OCI-LY3 (cell line): ENCODE measurements around the gene TMEM114.

ENCODE experiments used
- H2AFZ ChIP-seq: fragments of 200-600, 300-600 bp; shearing (Covaris generic); 2 replicates; pipeline ENCODE4 v1.6.0; 2014; ENCODE audit warnings: antibody characterized with exemption, low read depth, low read length
- H3K27ac ChIP-seq: fragments of 200-600, 300-600 bp; sonication (generic); 2 replicates; pipeline ENCODE4 v1.5.1; 2014; ENCODE audit warnings: mild to moderate bottlenecking, low read length, moderate library complexity, mixed read lengths
- H3K27me3 ChIP-seq: fragments of 200-600, 300-600 bp; sonication (generic); 2 replicates; pipeline ENCODE4 v1.6.1; 2014; ENCODE audit warnings: low read depth, low read length, mixed read lengths
- H3K36me3 ChIP-seq: fragments of 200-600, 300-600 bp; sonication (generic); replicated peaks from 2 replicates; pipeline ENCODE3; 2014; ENCODE audit warnings: low read depth, low read length, mixed read lengths
- H3K4me1 ChIP-seq: fragments of 300-600, 200-600 bp; sonication (generic); 2 replicates; pipeline ENCODE4 v1.6.1; 2014; ENCODE audit warnings: low read length, mixed read lengths
- H3K4me2 ChIP-seq: fragments of 200-600, 300-600 bp; sonication (generic); 2 replicates; pipeline ENCODE4 v1.6.1; 2014; ENCODE audit warnings: low read length, mixed read lengths
- H3K4me3 ChIP-seq: fragments of 300-600, 200-600 bp; sonication (generic); 2 replicates; pipeline ENCODE4 v1.5.1; 2014; ENCODE audit warnings: antibody characterized with exemption, mild to moderate bottlenecking, low read length, moderate library complexity
- H3K79me2 ChIP-seq: fragments of 300-600, 200-600 bp; shearing (Covaris generic); 2 replicates; pipeline ENCODE4 v1.6.1; 2014; ENCODE audit warnings: mild to moderate bottlenecking, low read length, mixed read lengths
- H3K9ac ChIP-seq: fragments of 300-600, 200-600 bp; shearing (Covaris generic); 2 replicates; pipeline ENCODE4 v1.6.0; 2014; ENCODE audit warnings: mild to moderate bottlenecking, low read length, moderate library complexity
- H3K9me3 ChIP-seq: fragments of 200-600, 300-600 bp; shearing (Covaris generic); 2 replicates; pipeline ENCODE4 v1.6.1; 2014; ENCODE audit warnings: low read length, mixed read lengths; ENCODE audit not compliant: insufficient read depth
- H4K20me1 ChIP-seq: fragments of 200-600, 300-600 bp; sonication (generic); 2 replicates; pipeline ENCODE4 v1.6.1; 2016; ENCODE audit warnings: low read length, mixed read lengths; ENCODE audit not compliant: insufficient read depth
- EZH2phosphoT487 ChIP-seq: fragments of 200-600 bp; shearing (Covaris generic); IDR thresholded peaks from 2 replicates; pipeline ENCODE4 v1.6.1; 2018; ENCODE audit warnings: antibody characterized with exemption, mixed run types, low read depth
- TF ChIP-seq, protein P1 (sequence below): fragments of 200-600, 300-600 bp; sonication (generic); IDR thresholded peaks from 2 replicates; pipeline ENCODE4 v1.5.1; 2014; ENCODE audit warnings: antibody characterized with exemption, low read length, low read depth

Gene TMEM114

DNA sequence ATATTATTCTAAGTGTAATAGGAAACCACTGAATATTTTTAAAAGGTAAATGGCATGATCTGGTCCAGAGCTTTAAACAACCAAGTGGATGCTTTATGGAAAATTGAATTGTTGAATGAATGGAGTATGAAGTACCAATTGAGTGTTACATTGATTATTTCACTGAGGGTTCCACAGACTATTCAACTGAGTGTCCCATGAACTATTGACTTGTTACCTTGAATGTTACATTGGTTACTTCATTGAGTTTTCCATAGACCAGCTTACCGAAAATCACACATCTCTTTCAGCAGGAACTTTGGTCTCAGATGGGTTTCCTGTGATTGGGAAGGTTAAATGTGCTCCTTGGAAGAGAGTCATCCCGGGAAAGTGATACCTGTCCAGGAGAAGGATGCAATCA, 56.8 kb downstream of the TMEM114 start:
- no peaks in the 10 kb centered on the region for H3K36me3 ChIP-seq
- H3K4me2 ChIP-seq = no peak overlapping the region
- no peaks in the 10 kb centered on the region for H3K27me3 ChIP-seq
- TF ChIP-seq, protein P1, sequence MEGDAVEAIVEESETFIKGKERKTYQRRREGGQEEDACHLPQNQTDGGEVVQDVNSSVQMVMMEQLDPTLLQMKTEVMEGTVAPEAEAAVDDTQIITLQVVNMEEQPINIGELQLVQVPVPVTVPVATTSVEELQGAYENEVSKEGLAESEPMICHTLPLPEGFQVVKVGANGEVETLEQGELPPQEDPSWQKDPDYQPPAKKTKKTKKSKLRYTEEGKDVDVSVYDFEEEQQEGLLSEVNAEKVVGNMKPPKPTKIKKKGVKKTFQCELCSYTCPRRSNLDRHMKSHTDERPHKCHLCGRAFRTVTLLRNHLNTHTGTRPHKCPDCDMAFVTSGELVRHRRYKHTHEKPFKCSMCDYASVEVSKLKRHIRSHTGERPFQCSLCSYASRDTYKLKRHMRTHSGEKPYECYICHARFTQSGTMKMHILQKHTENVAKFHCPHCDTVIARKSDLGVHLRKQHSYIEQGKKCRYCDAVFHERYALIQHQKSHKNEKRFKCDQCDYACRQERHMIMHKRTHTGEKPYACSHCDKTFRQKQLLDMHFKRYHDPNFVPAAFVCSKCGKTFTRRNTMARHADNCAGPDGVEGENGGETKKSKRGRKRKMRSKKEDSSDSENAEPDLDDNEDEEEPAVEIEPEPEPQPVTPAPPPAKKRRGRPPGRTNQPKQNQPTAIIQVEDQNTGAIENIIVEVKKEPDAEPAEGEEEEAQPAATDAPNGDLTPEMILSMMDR = no peak
- no peak for TF ChIP-seq EZH2phosphoT487
- no peak overlapping the region for H3K4me3 ChIP-seq
- no peaks in the 10 kb centered on the region for H4K20me1 ChIP-seq
- H3K9ac ChIP-seq = no peak overlapping the region
- H3K79me2 ChIP-seq = no peaks in the 10 kb centered on the region
- H2AFZ ChIP-seq = no peak overlapping the region
- H3K27ac ChIP-seq = no peak overlapping the region
- H3K9me3 ChIP-seq = no peaks in the 10 kb centered on the region
- H3K4me1 ChIP-seq = no peaks in the 10 kb centered on the region

DNA sequence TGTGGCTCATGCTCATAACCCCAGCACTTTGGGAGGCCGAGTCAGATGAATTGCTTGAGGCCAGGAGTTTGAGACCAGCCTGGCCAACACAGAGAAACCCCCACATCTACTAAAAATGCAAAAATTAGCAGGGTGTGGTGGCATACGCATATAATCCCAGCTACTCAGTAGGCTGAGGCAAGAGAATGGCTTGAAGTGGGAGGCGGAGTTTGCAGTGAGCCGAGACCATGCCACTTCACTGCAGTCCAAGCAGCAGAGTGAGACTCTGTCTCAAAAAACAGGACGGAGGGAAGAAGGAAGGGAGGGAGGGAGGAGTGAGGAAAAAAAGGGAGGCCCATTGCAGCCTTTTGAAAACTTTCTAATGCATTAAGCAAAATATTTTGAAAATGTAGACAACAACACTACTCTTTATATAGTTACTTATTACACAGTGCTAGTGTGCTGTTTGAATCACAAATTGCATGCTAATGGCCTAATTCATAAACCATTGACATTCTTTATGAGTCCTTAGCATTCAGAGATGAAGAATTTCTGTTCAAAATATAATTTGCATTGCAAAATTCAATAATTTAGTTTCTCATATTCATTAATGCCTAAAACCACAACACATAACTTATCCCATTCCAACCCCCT, 59.4 kb downstream of the TMEM114 start:
- Histone ChIP-seq H4K20me1 (no peaks in the 10 kb centered on the region), H2AFZ (no peak overlapping the region), H3K36me3 (no peaks in the 10 kb centered on the region), H3K79me2 (no peaks in the 10 kb centered on the region), H3K27me3 (no peaks in the 10 kb centered on the region), H3K4me2 (no peak overlapping the region), H3K9ac (no peak overlapping the region), H3K4me1 (no peaks in the 10 kb centered on the region), H3K4me3 (no peak overlapping the region), H3K9me3 (no peaks in the 10 kb centered on the region), H3K27ac (no peak overlapping the region)
- TF ChIP-seq, protein P1 = no peak
- TF ChIP-seq EZH2phosphoT487 = no peak

DNA sequence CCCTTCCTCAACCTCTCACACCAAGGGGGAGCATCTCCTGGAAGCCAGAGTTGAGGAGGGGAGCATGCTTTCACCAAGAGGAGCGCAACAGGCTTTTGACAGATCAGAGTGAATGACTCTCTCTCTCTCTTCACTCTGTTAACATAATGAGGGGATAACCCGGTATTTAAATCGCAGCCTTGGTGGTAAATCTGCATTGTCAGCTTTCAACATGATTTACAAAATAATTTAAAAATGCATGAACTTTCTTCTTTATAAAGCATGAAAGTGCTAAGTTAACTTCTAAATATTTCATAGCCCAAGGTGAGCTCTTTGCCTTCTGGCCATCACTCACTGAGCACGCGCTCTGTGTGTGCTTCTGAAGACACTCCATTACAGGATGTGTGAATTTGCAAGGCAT, 61.8 kb downstream of the TMEM114 start:
- H3K27me3 ChIP-seq = peaks cover 11% of the 10 kb centered on the region; the same call in 1 of the 2 replicates
- no peak overlapping the region for H3K4me3 ChIP-seq
- H3K9ac ChIP-seq = no peak overlapping the region
- no peak overlapping the region for H3K27ac ChIP-seq
- H3K4me1 ChIP-seq = no peaks in the 10 kb centered on the region
- no peak overlapping the region for H2AFZ ChIP-seq
- H4K20me1 ChIP-seq = no peaks in the 10 kb centered on the region
- H3K9me3 ChIP-seq = no peaks in the 10 kb centered on the region
- no peak overlapping the region for H3K4me2 ChIP-seq
- H3K79me2 ChIP-seq = no peaks in the 10 kb centered on the region
- TF ChIP-seq EZH2phosphoT487 = no peak
- TF ChIP-seq, protein P1 = no peak
- no peaks in the 10 kb centered on the region for H3K36me3 ChIP-seq

DNA sequence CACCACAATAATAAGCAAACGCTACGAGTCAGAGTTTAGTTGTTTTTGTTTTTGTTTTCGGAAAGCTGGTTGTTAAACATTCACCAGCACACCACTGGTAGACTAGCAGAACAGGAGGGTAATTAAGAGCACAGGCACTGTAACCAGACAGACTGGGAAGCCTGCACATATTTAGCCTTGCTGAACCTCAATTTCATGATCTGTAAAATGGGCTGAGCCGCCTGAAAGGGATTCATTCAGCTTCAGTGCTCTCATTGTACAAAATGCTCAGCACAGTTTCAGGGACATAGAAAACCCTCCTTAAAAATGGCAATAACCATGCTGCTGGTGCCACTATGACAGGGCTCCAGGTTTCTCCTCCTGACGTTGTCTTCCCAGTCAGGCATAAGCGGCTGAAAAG, 66.4 kb downstream of the TMEM114 start:
- peaks cover 29% of the 10 kb centered on the region for H3K27me3 ChIP-seq
- no peak overlapping the region for H3K9ac ChIP-seq
- H4K20me1 ChIP-seq = no peaks in the 10 kb centered on the region
- H3K9me3 ChIP-seq = no peaks in the 10 kb centered on the region
- TF ChIP-seq EZH2phosphoT487 = no peak
- TF ChIP-seq, protein P1 = no peak
- H2AFZ ChIP-seq = no peak overlapping the region
- H3K79me2 ChIP-seq = no peaks in the 10 kb centered on the region
- no peaks in the 10 kb centered on the region for H3K4me1 ChIP-seq
- H3K36me3 ChIP-seq = no peaks in the 10 kb centered on the region
- no peak overlapping the region for H3K27ac ChIP-seq
- no peak overlapping the region for H3K4me2 ChIP-seq
- no peak overlapping the region for H3K4me3 ChIP-seq
